Inflammatory macrophage treated with lipopolysaccharide for 1 hour (primary cell): ENCODE results near the gene LCP1.

Experiments used
- DNase-seq, 2 donors: peaks; one replicate each; pipeline ENCODE4 v3.0.0-alpha.2; 2020 to 2022

Gene LCP1

GRCh38 chr13:46126056-46126455 lies 55.9 kb downstream of the LCP1 start:
- no peak for DNase-seq

- peak in 1 of 2 donors; percentile 28 for DNase-seq
Observed at GRCh38 chr13:46124967-46125933, 56.7 kb downstream of the LCP1 start.

GRCh38 chr13:46124531-46124966 lies 57.4 kb downstream of the LCP1 start:
- peak; percentile 54 to 63 for DNase-seq

GRCh38 chr13:46122304-46122703 lies 59.7 kb downstream of the LCP1 start:
- peak in 1 of 2 donors; percentile 27 for DNase-seq

GRCh38 chr13:46121597-46122163 lies 60.3 kb downstream of the LCP1 start:
- DNase-seq, result no peak

- no peak for DNase-seq
Observed at GRCh38 chr13:46121033-46121432, 60.9 kb downstream of the LCP1 start.

- DNase-seq, result no peak
Observed at GRCh38 chr13:46119883-46120614, 61.9 kb downstream of the LCP1 start.

- no peak for DNase-seq
Observed at GRCh38 chr13:46116653-46117502, 65.1 kb downstream of the LCP1 start.

GRCh38 chr13:46114613-46115012 lies 67.4 kb downstream of the LCP1 start:
- peak; percentile 49 to 80 for DNase-seq

- peak; percentile 75 to 92 for DNase-seq
Observed at GRCh38 chr13:46113596-46113995, 68.4 kb downstream of the LCP1 start.

- DNase-seq, result no peak
Observed at GRCh38 chr13:46111151-46111550, 70.8 kb downstream of the LCP1 start.

- DNase-seq, result no peak
Observed at GRCh38 chr13:46109451-46109850, 72.5 kb downstream of the LCP1 start.

GRCh38 chr13:46106839-46107371 lies 75.1 kb downstream of the LCP1 start:
- DNase-seq, result no peak

GRCh38 chr13:46104868-46105267 lies 77.1 kb downstream of the LCP1 start, which contains the start of gene CPB2:
Gene CPB2 (minus strand): TSS chr13:46105033. CDS start chr13:46105009, 24 bp downstream.
- no peak for DNase-seq

- DNase-seq, result no peak
Observed at GRCh38 chr13:46103037-46103436, 78.9 kb downstream of the LCP1 start.

- no peak for DNase-seq
Observed at GRCh38 chr13:46102255-46102605, 79.7 kb downstream of the LCP1 start.

GRCh38 chr13:46101484-46102254 lies 80.3 kb downstream of the LCP1 start:
- peak; percentile 47 to 53 for DNase-seq

GRCh38 chr13:46101002-46101401 lies 81.0 kb downstream of the LCP1 start:
- no peak for DNase-seq

- DNase-seq, result peak; percentile 65 to 72
Observed at GRCh38 chr13:46100191-46100815, 81.7 kb downstream of the LCP1 start.

- no peak for DNase-seq
Observed at GRCh38 chr13:46097663-46098062, 84.3 kb downstream of the LCP1 start.

- no peak for DNase-seq
Observed at GRCh38 chr13:46097015-46097414, 85.0 kb downstream of the LCP1 start.
